ENCODE data around the gene ANKRD24. TPM values are rescaled to one million over a fixed set of nuclear protein-coding genes. Genes with fewer than 3 reads are reported as not detected.

ANKRD24 gene
- total and polyA plus RNA-seq, 2 of the 13 experiments (the other 11 are each of a cell fraction or from before 2014, with no cell fraction given) = 0.13 to 0.24 TPM

DNA sequence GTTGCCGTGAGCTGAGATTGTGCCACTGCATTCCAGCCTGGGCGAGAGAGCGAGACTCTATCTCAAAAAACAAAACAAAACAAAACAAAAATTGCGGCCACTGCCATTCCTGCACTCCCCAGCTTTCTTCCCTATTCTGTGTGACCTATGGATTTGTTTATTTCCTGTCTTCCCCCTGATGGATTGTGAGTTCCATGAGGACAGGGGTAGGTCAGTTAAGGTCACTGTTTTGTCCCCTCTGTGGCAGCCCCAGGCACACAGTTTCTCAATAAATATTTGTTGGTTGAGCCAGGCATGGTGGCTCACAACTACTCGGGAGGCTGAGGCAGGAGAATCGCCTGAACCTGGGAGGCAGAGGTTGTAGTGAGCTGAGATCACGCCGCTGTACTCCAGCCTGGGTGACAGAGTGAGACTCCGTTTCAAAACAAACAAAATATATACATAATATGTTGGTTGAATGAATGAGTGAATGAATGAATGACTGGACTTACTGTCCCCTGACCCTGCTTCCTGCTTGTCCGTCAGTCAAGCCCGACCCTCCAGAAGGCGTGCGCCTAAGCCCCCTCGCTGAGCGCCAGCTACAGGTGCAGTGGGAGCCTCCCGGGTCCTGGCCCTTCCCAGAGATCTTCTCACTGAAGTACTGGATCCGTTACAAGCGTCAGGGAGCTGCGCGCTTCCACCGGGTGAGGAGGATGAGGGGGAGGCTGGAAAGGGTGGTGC, 51.8 kb downstream of the ANKRD24 start (continued):
- no peak for TF ChIP-seq BORCS8-MEF2B (CRISPR knock-in tag; IDR thresholded peaks at IDR 0.05)
- peak; percentile 58 for TF ChIP-seq HNF4A (CRISPR knock-in tag; IDR thresholded peaks at IDR 0.05)
- no peak for TF ChIP-seq ZNF883 (CRISPR knock-in tag; IDR thresholded peaks at IDR 0.05; ENCODE audit: not compliant biosample characterization)
- TF ChIP-seq, protein P1, sequence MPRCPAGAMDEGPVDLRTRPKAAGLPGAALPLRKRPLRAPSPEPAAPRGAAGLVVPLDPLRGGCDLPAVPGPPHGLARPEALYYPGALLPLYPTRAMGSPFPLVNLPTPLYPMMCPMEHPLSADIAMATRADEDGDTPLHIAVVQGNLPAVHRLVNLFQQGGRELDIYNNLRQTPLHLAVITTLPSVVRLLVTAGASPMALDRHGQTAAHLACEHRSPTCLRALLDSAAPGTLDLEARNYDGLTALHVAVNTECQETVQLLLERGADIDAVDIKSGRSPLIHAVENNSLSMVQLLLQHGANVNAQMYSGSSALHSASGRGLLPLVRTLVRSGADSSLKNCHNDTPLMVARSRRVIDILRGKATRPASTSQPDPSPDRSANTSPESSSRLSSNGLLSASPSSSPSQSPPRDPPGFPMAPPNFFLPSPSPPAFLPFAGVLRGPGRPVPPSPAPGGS (CRISPR knock-in tag; IDR thresholded peaks at IDR 0.05) = no peak
- no peak for TF ChIP-seq ZNF776 (CRISPR knock-in tag; IDR thresholded peaks at IDR 0.05)
- TF ChIP-seq HNF4G (IDR thresholded peaks at IDR 0.05; ENCODE audit: borderline replicate concordance, low read depth, low read length) = no peak
- no peak; the same call in 1 of the 2 replicates for TF ChIP-seq HNF4G (CRISPR knock-in tag; IDR thresholded peaks at IDR 0.05; ENCODE audit: borderline replicate concordance, low read depth)
- TF ChIP-seq ZNF720 (CRISPR knock-in tag; IDR thresholded peaks at IDR 0.05) = no peak
- TF ChIP-seq ZNF841 (CRISPR knock-in tag; IDR thresholded peaks at IDR 0.05; ENCODE audit: borderline replicate concordance) = no peak
- no peak for TF ChIP-seq ZFYVE20 (CRISPR knock-in tag; IDR thresholded peaks at IDR 0.05; ENCODE audit: borderline replicate concordance, low read depth)
- no peak for TF ChIP-seq ZNF546 (CRISPR knock-in tag; conservative IDR thresholded peaks at IDR 0.05)
- no peak; the same call in 1 of the 2 replicates for TF ChIP-seq ZNF501 (CRISPR knock-in tag; IDR thresholded peaks at IDR 0.05)
- peak; percentile 89; the same call in 1 of the 2 replicates for TF ChIP-seq RXRA (CRISPR knock-in tag; IDR thresholded peaks at IDR 0.05)
- TF ChIP-seq IKZF4 (CRISPR knock-in tag; IDR thresholded peaks at IDR 0.05; ENCODE audit: borderline replicate concordance, low read depth, not compliant biosample characterization) = no peak
- TF ChIP-seq, protein P2, sequence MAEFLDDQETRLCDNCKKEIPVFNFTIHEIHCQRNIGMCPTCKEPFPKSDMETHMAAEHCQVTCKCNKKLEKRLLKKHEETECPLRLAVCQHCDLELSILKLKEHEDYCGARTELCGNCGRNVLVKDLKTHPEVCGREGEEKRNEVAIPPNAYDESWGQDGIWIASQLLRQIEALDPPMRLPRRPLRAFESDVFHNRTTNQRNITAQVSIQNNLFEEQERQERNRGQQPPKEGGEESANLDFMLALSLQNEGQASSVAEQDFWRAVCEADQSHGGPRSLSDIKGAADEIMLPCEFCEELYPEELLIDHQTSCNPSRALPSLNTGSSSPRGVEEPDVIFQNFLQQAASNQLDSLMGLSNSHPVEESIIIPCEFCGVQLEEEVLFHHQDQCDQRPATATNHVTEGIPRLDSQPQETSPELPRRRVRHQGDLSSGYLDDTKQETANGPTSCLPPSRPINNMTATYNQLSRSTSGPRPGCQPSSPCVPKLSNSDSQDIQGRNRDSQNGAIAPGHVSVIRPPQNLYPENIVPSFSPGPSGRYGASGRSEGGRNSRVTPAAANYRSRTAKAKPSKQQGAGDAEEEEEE (CRISPR knock-in tag; IDR thresholded peaks at IDR 0.05; ENCODE audit: borderline replicate concordance) = no peak
- TF ChIP-seq SALL1 (CRISPR knock-in tag; IDR thresholded peaks at IDR 0.05) = peak; percentile 63
- TF ChIP-seq ZNF124 (CRISPR knock-in tag; IDR thresholded peaks at IDR 0.05) = no peak
- peak; percentile 46; the same call in 1 of the 2 replicates for TF ChIP-seq GFI1 (CRISPR knock-in tag; IDR thresholded peaks at IDR 0.05; ENCODE audit: borderline replicate concordance)
- no peak for TF ChIP-seq MAFF (IDR thresholded peaks at IDR 0.05; ENCODE audit: low read depth, low read length)
- TF ChIP-seq FOXM1 (CRISPR knock-in tag; IDR thresholded peaks at IDR 0.05) = no peak
- TF ChIP-seq ZSCAN22 (CRISPR knock-in tag; IDR thresholded peaks at IDR 0.05) = no peak
- TF ChIP-seq, protein P3, sequence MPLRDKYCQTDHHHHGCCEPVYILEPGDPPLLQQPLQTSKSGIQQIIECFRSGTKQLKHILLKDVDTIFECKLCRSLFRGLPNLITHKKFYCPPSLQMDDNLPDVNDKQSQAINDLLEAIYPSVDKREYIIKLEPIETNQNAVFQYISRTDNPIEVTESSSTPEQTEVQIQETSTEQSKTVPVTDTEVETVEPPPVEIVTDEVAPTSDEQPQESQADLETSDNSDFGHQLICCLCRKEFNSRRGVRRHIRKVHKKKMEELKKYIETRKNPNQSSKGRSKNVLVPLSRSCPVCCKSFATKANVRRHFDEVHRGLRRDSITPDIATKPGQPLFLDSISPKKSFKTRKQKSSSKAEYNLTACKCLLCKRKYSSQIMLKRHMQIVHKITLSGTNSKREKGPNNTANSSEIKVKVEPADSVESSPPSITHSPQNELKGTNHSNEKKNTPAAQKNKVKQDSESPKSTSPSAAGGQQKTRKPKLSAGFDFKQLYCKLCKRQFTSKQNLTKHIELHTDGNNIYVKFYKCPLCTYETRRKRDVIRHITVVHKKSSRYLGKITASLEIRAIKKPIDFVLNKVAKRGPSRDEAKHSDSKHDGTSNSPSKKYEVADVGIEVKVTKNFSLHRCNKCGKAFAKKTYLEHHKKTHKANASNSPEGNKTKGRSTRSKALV (CRISPR knock-in tag; IDR thresholded peaks at IDR 0.05) = no peak; the same call in 1 of the 2 replicates
- TF ChIP-seq RXRB (CRISPR knock-in tag; IDR thresholded peaks at IDR 0.05; ENCODE audit: borderline replicate concordance) = peak; percentile 99
- TF ChIP-seq ATF7-NPFF (CRISPR knock-in tag; IDR thresholded peaks at IDR 0.05; ENCODE audit: low read depth) = no peak
- TF ChIP-seq ELF1 (CRISPR knock-in tag; IDR thresholded peaks at IDR 0.05) = peak; percentile 41; the same call in 1 of the 2 replicates
- no peak for TF ChIP-seq MEIS1 (CRISPR knock-in tag; IDR thresholded peaks at IDR 0.05; ENCODE audit: borderline replicate concordance)
